ENCODE data around the gene MBP.

Gene MBP

GRCh38 chr18:77144451-77145118 is 12.0 kb upstream of the MBP start:
- H3K27ac Mint-ChIP-seq, result no peak overlapping the region
- peaks cover 20% of the 10 kb centered on the region for H3K27me3 Mint-ChIP-seq (ENCODE audit: low read depth, poor library complexity)
- peaks cover 6% of the 10 kb centered on the region for H3K36me3 Mint-ChIP-seq (ENCODE audit: low read depth)
- TF ChIP-seq CTCF (IDR thresholded peaks at IDR 0.05), result no peak
- no peak overlapping the region for H3K4me3 Mint-ChIP-seq
- H3K9me3 Mint-ChIP-seq, result peaks cover 42% of the 10 kb centered on the region
- no peak for DNase-seq
- no peaks in the 10 kb centered on the region for H3K4me1 Mint-ChIP-seq

GRCh38 chr18:77144046-77144445 is 11.5 kb upstream of the MBP start:
- no peak for TF ChIP-seq CTCF (IDR thresholded peaks at IDR 0.05)
- H3K27ac Mint-ChIP-seq, result no peak overlapping the region
- peaks cover 42% of the 10 kb centered on the region for H3K9me3 Mint-ChIP-seq
- no peak for DNase-seq
- H3K36me3 Mint-ChIP-seq (ENCODE audit: low read depth), result peaks cover 6% of the 10 kb centered on the region
- peaks cover 21% of the 10 kb centered on the region for H3K27me3 Mint-ChIP-seq (ENCODE audit: low read depth, poor library complexity)
- no peaks in the 10 kb centered on the region for H3K4me1 Mint-ChIP-seq
- H3K4me3 Mint-ChIP-seq, result no peak overlapping the region

GRCh38 chr18:77143196-77143595 is 10.6 kb upstream of the MBP start:
- no peak for DNase-seq
- Mint-ChIP-seq H3K27ac (no peak overlapping the region), H3K4me1 (no peaks in the 10 kb centered on the region), H3K9me3 (peaks cover 42% of the 10 kb centered on the region), H3K27me3 (ENCODE audit: low read depth, poor library complexity) (peaks cover 20% of the 10 kb centered on the region), H3K4me3 (no peak overlapping the region), H3K36me3 (ENCODE audit: low read depth) (peaks cover 6% of the 10 kb centered on the region)
- no peak for TF ChIP-seq CTCF (IDR thresholded peaks at IDR 0.05)

- Mint-ChIP-seq H3K27ac (no peak overlapping the region), H3K9me3 (peaks cover 42% of the 10 kb centered on the region), H3K36me3 (ENCODE audit: low read depth) (peaks cover 6% of the 10 kb centered on the region), H3K4me3 (no peak overlapping the region), H3K4me1 (peaks cover 7% of the 10 kb centered on the region), H3K27me3 (ENCODE audit: low read depth, poor library complexity) (peaks cover 14% of the 10 kb centered on the region)
- TF ChIP-seq CTCF (IDR thresholded peaks at IDR 0.05), result no peak
- no peak for DNase-seq
Observed at GRCh38 chr18:77141401-77142118, 9.0 kb upstream of the MBP start.

GRCh38 chr18:77140439-77141109 is 8.0 kb upstream of the MBP start:
- H3K27me3 Mint-ChIP-seq (ENCODE audit: low read depth, poor library complexity), result peaks cover 21% of the 10 kb centered on the region
- H3K4me3 Mint-ChIP-seq, result no peak overlapping the region
- H3K4me1 Mint-ChIP-seq, result peaks cover 7% of the 10 kb centered on the region
- peaks cover 42% of the 10 kb centered on the region for H3K9me3 Mint-ChIP-seq
- no peak for DNase-seq
- no peak overlapping the region for H3K27ac Mint-ChIP-seq
- H3K36me3 Mint-ChIP-seq (ENCODE audit: low read depth), result peaks cover 6% of the 10 kb centered on the region
- no peak for TF ChIP-seq CTCF (IDR thresholded peaks at IDR 0.05)
